HG03139 (cell line): ENCODE data around the gene APOBEC3H.

Source experiments
- ATAC-seq: cut with Tn5 transposase; IDR thresholded peaks from one replicate; pipeline ENCODE4 v1.9.1; 2021; ENCODE audit not compliant: unreplicated experiment

The APOBEC3H gene

DNA sequence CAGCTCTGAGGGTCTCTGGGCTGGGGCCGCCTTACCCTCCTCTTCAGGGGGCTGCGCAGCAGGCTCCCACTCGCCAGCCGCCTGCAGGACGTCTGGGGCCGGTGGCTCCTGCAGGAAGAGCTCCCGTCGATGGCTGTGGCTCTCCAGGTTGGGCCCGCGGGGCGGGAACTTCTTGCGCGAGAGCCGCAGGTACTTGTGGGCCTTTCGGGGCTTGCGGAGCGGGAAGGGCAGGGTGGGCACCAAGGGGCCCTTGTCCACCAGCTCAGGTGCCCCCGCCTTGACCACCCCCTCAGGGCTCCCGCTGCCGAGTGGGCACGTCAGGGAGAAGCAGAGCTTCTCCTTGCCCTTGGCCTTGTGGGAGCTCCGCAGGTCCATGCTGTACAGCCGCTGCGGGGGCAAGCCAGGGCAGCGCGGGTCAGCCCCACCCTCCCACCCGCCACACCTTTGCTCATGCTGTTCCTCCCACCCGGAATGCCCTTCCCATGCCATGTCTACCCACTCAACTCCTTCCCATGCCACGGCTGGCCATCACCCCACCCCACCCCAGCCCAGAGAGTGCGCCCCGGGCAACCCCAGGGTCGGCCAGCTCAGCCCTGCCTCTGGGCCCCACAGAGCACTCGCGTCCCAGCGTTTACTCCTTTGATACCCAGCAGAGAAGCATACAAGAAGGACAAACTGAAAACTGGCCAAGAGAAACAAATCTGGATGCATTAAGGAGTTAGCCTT is 37.5 kb downstream of the APOBEC3H start:
- ATAC-seq: no peak

DNA sequence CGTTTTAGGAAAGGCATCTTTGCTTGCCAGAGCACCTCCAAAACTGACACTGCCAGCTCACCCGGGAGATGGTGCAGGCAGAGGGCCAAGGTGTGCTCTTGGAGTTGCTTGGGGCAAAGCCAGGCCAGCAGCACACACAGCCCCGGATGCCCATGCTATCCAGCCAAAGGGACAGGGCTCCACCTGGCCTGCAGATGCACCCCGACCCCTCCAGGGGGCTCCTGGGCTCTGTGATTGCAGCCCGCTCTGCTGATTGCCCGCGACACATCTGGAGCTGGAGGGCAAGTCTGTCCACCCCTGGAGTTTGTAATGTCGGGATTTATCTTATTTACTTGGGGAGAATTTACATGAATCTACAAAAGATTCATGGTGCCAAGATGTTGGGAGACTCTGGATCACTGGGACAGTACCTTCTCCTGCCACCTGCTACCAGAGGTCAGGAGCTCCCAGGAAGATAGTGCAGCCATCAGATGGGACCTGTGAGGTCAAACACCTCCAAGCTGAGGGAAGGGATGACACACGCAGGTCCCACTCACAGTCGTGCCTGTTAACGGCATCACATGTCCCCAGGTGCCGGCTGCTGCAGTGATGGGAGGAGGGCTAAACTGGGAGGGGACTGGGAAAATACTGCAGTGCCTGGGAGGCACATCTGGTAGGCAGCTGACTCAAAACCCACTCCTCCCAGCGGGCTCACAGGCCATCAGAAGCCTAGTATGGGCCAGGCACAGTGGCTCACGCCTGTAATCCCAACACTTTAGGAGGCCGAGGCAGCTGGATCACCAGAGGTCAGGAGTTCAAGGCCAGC is 38.2 kb downstream of the APOBEC3H start:
- no peak for ATAC-seq

DNA sequence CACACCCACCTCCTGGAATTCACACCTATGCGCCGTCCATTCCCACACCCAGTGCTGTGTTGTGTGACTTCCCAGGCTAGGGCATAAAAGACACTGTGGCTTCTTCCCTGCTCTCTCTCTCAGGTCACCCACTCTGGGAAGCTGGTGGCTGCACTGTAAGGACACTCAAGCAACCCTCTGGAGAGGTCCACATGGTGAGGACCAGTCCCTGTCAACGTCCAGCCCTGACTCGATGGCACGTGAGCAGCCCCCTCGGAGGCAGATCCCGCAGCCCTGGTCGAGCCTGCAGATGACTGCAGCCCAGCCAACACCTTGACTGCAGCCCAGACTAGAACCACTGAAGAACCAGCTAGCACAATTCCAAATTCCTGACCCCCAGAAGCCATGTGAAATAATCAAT is 39.3 kb downstream of the APOBEC3H start:
- ATAC-seq: no peak

DNA sequence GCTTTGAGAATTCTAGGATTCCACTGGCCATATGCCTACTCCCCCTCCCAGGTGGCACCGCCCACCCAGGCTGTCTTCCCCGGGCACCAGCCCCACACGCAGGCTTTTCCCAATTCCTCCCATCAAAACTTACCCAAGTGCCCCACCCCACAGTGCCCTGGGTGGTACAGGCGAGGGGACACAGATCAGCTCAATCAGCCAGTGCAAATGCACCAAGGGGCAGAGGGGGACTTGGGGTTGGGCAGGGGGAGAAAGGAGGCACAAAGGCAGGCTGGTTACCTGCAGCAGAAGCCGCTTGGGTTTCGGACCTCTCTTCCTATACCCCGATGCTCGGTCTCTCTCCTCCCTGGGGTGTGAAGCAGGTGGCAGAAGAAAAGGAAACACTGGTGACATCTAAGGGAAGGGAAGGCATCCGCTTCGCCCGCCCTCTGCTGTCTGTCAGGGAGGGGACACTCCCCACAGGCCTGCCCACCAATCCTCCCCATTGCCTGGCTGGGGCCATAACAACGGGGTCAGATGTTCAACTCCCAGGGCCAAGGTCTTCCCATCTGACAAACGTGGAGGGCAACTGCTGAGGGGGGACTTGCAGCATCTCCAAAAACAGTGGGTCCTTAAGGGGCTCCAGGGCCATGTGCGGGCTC is 41.4 kb downstream of the APOBEC3H start:
- no peak for ATAC-seq

DNA sequence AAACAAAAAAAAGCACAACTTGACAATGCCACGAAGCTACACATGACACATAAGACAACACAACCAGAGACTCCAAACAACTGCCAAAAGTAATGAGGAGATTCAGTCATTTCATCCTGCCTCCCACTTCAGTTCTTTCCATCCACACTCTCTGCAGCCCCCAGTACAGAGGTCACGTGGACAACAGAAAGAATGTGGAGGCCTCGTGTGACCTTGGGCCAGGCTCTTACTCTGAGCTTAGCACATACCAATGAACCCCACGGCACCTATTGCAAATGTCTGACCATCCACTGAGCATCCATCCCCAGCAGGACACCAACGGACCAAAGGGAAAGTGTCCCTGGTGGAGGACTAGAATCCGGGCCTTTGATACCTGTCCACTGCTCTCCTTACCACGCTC is 42.9 kb downstream of the APOBEC3H start:
- no peak for ATAC-seq

DNA sequence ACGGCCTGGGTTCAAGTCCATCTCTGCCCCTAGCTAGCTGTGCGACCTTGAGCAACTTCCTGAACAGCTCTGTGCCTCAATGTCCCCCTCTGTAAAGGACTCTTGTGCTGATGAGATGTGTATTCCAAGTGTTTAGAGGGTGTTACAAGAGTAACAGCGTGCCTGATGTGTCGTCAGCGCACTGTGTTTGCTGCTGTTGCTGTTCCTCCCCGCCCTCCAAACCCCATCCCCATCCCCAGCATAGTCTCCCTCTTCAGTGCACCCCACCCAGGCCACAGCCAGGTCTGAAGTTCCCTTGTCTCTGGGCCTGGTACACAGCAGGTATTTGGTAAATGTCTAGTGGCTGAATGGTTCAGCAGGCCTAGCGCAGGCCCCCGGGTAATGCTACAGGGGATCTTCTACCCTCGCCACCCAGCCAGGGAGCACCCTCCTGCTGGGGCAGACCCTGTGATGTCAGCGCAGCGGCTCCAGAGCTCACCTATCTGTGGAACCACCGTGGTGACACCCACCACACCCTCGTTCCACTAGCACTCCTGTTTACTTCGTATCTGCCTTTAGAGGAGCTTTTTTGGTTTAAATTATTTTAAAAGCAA is 45.1 kb downstream of the APOBEC3H start:
- no peak for ATAC-seq

DNA sequence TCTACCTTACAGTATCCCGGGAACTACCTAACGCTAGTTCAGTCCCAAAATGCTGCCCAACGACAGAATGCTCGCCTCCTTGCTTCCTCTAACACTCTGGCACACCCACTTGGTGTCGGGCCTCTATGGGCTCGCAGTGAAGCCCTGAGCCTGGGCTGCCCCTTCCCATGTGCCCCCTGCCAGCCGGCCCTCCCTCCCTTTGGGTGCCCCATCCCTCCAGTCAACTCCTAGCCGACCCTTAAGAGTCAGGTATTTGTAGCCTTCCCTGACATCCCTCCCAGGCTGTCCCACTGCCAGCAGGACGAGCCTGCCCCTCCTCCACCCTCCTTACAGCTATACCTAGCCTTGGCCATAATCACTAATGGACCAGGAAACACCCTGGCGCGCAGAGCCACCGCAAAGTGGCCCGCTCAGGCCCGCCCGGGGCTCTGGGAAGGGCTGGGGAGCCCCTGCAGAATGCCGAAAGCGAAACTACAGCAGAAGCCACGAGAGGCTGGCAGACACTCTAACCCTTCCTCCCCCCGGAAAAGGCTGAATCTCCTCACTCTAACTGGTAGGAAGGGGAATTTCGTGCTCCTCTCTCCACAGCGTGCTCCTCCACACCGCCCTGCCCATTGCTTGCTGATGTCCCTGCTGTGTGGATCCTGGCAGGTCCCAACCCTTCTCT is 47.2 kb downstream of the APOBEC3H start:
- ATAC-seq: no peak

DNA sequence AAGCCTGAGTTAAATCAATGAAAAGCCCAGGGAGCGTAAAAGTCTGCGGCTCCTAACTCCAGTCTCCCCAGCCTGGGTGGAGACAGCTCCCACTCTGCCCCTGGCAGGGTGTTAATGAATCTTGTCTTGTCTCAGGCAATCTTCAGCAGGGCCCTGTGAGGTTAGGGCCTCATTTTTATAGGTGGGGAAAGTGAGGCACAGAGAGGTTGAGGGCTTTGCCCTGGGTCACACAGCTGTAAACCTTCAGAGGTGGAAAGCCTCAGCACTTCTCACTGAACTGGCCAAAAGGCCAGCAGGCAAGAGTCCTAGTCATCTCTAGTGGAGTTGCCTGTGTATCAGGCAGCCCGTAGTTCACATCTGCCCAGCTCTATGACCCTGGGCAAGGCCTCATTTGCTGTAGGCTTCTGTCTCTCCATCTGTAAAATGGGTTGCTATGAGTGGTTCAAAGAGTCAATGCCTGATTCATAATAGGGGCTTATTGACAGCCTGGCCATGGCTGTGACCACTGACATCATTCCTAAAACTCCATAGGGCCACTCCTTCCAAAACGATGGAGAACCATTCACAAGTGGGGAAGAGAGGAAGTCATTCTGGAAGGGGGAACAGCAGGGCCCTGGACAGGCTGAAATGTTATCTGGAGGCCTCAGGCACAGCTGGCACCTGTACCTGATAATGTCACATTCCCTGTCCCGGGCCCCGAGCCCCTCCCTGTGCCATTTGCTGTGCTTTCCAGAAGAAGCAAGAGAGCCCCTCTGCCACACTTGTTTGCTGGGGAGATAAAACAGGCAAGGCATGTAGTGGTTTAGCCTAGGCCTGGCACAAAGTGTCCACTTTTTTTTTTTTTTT is 49.4 kb downstream of the APOBEC3H start:
- ATAC-seq: no peak

DNA sequence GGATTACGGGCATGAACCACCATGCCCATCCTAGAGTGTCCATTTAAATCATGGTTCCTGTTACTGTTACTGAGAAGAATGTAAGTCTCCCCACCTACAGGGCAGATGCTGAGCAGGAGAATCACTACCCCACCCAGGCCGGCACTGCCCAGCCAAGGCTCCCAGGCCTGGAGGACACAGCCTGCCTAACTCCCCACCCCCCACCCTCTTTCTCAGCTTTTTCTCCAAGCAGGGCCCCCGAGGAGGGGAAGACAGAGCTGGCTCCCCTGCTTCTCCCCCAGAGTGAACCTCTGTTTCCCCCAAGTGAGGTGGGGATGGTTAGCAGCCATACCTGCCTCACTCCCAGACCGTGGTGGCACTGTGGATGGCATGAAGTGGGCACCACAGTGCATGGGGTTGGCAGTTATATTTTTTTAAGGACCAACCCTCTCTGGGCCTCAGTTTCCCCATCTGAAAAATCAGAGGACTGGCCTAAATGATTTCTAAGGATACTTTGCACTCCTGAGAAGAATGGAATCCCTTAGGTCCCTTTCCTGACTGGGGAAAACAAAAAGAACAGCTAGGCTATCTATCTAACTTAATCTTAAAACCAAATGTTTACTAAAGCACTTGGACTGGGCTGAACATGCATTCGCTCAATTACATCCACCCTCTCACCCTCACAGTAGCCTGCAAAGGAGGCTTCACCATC is 50.4 kb downstream of the APOBEC3H start:
- ATAC-seq: no peak

DNA sequence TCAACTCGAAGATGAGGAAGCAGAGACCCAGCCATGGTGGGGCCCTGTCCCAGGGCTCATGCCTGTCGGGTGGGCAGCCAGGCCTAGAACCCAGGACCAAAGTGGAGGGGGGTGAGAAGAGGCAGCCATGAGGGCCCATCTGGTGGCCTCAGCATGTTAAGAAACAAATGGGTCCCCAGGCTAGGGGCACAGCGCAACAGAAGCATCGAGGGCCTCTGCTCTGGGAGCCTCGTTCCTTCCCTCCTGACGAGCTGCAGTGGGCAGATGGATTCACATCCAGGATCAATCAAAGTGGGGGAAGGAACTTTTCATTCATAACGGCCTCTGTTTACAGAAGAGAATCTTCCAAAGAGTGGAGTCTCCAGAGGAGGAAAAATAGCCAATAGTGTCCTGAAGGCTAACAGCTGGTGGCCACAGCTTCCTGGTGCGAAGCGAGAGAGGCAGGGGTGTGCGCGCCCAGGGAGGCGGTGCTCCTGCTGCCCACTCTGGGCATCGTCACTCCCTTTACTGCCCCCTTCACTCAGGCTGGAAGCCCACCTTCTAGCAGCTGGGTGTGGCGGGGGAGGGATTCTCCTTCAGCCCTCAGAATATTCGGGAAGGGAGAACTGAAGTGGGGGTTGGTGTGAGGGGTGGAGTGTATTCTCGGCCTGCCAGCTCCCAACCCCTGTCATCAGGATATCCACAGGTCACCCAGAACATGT is 51.1 kb downstream of the APOBEC3H start:
- ATAC-seq: no peak

DNA sequence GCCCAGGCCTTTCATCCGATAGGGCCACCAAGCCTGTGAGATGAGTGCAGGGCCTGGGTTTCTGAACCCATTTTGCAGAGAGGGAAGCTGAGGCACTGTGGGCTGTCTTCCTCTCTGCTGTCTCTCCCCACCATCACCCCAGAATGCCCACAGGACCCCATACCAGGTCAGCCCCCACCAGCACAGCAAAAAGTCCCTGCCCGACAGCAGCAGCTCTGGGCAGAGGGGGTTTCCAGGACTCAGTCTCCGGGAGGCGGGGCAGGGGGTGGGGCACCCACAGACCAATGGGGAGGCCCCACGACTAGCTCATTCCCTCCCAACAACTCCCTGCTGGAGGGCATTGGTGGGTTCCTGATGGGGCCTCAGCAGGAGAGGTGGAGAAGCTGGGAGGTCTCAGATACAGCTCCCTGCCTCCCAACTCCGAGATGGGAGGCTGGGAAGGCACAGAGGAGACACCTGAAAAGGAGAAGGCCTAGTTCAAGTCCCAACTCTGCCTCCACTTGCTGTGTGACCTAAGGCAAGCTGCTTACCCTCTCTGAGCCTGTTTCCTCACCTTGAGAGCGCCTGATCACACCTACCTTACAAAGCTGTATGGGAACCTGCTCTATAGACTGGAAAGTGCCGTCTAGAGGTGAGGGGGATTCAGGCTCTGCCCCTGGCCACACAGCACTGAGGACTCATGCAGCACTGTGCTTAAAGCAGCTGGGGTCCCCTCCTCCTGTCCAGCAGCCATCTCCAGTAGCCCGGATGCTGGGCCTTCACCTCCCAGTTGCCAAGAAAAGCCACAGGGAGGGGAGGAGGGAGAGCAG is 51.9 kb downstream of the APOBEC3H start:
- ATAC-seq: no peak

DNA sequence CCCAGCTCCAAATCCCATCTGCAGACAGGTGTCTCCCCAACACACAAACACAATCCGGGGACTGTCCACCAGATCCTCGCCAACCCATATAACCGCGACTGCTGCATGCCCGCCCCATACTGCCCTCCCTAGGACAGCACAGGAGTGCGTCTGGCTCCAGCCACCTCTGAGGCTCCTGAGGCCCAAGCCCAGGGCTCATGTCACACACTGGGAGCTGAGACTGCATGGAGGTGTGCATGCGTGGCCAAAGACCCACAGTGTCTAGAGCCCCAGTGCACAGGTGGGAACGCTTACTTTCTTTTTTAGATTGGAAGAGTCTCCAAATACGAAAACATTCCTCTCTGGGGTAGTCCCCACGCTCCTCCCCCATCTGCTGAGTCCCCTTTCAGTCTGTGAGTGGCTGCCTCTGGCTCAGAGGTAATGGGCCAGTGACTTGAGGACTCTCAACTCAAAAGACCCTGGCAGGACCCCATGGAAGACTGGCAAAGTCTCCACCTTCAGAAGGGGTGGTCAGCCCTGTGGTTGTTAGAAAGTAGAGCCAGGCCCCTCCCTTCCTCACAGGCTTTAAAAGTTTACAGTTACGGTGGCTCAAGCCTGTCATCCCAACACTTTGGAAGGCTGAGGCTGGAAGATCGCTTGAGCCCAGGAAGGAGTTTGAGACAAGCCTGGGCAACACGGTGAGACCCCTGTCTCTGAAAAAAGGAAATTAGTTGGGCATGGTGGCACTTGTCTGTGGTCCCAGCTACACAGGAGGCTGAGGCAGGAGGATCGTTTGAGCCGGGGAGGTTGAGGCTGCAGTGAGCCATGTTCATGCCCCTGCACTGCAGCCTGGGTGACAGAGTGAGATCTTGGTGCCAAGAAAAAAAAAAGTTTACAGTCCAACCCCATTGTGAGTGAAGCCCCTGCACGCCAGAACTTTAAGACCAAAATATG is 53.1 kb downstream of the APOBEC3H start:
- no peak for ATAC-seq

DNA sequence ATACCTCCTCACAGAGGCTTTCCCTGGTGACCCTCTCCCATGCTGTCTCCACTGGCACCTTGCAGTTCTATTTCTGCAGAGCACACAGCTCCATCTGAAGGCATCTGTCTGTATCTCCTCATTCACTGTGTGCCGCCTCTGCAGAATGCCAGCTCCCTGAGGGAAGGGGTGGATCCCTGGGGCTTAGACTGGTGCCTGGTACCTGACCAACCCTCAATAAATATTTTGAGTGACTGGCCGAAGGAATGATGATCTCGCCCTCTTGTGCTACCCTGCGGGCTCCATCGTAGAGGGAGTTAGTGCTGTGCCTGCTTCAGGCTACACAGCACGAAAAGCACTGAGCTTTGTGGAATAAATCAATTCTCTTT is 53.8 kb downstream of the APOBEC3H start:
- no peak for ATAC-seq

DNA sequence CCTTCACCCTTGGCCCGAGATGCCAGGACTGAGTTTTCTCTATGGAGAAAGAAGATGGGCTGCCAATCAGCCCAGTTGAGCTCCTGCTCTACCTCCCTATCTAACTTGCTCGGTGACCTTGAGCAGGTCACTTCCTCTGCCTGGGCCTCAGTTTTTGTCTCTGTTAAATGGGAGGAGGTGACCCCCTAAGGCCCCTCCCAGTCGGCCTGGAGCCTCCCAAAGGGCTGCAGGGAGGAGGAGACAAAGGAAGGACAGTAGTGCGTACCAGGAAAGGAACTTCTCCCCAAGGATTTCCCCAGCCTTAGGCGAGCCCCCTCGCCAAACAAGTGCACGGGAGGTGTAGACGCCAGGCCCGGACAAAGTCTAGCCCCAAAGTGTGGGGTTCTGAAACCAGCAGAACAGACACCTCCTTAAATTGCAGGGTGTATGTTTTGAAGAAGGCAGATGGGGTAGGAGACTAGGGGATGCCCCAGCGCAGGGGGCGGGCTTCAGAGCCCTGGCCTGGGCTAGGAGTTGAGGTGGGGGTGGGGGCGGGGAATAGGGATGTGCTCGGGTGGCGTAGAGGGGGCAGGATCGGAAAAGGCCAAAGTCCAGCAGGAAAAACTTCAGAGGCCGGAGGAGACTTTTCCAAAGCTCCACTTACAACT is 54.4 kb downstream of the APOBEC3H start:
- ATAC-seq: no peak

DNA sequence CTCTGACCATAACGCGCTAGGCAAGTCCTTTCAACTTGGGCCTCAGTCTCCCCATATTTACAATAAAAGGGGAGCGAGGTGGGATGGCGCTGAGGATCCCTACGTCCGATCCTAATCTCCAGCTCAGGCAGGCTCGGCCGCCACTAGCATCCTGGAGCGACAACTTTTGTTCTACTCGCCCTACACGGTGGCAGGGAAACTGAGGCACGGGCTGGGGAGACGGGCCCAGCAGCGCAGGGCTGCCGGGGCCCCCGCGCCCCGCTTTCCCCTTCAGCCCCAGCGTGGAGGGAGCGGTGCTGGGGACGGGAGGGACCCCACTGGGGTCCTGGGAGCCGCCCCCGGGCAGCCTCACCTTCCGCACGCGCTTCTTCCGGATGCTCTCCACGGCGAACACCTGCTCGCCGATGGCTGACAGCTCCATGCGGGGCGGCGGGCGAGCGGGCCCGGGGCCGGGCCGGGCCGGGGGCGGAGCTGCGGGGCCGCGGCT is 55.0 kb downstream of the APOBEC3H start:
- ATAC-seq: no peak

DNA sequence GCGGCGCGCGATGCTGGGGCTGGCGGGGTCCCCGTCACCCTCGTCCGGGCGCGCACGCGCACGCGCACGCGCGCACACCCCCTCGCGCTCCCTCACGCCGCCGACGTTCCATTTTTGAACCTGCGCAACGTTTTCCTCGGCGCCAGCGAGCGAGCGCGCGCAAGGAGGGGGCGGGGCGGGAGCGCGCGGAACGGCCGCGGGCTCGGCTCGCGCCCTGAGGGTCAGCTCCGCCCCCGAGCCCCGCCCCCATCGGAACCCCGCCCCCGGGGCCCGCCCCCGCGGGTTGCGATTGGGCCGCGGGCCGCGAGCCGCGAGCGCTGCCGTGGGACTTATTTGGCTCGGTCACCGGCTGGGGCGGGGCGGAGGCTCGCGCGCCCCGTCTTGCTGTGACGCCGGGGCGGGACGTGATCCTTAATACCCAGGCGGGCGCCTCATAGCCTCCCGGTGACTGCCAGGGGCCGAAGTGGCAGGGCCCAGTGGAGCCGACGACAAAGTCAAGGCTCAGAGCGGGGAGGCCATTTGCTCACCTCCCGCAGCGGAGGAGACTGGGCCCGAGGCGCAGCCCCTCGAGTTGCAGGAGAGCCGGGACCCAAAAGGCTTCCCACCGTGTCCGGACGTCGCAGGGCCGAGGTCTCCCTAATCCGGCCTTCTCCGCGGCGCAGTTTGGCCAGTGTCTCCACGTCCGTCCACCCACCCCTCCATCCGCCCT is 55.6 kb downstream of the APOBEC3H start, which contains the start of gene CBX7:
CBX7 (minus strand) TSS at position 170 of the 709 bp plus-strand sequence. CDS start 236 bp downstream, outside the sequence.
- peak; percentile 60 for ATAC-seq
